HCT116 (cell line): ENCODE measurements around the gene RAB27B. TPM values are rescaled to one million over a fixed set of nuclear protein-coding genes. Genes with fewer than 3 reads are reported as not detected.

Experiments used
- ATAC-seq: fragments of 200-7000 bp; cut with Tn5 transposase; 2 replicates; pipeline ENCODE4 v1.9.1; 2020; ENCODE audit warnings: mild to moderate bottlenecking, moderate library complexity
- BruUV-seq: library from RNA; stranded (reverse); fragments of 400-500 nt; replicated peaks from 2 replicates; lab custom pipeline; 2021; lab: Mats Ljungman, UMichigan
- CTCF ChIA-PET: fragments of 300-600 bp; sonication (Branson Sonifier 250); formaldehyde crosslinking; loops from one replicate; lab custom pipeline; 2021; ENCODE audit warnings: antibody characterized with exemption; lab: Charles Lee
- POLR2A ChIA-PET: fragments of 300-600, 350-600 bp; sonication (Branson Sonifier 250); formaldehyde crosslinking; loops from one replicate; lab custom pipeline; 2021; ENCODE audit warnings: antibody characterized with exemption; lab: Charles Lee
- RAD21 ChIA-PET, 2 experiments: fragments of 300-600 bp; sonication (Branson Sonifier 250); formaldehyde crosslinking; loops; one replicate each; lab custom pipeline; 2023; ENCODE audit warnings: low total read pairs in 2 of 2; ENCODE audit not compliant: uncharacterized antibody in 2 of 2, unreplicated experiment in 2 of 2, low non-redundant PET in 1 of 2; lab: Charles Lee
- DNase-seq: peaks from one replicate; pipeline ENCODE4 v3.0.0-alpha.2; 2010; ENCODE audit warnings: low read depth, low spot score
- H2AFZ ChIP-seq: fragments of 200-600 bp; shearing (Covaris generic), sonication (generic); 2 replicates; pipeline ENCODE4 v1.6.1; 2017; ENCODE audit warnings: low read depth, mixed run types, mixed read lengths, antibody characterized with exemption, low read length; ENCODE audit not compliant: poor library complexity, severe bottlenecking
- H3K27ac ChIP-seq: 2 replicates; pipeline ENCODE4 v1.5.1; 2012; ENCODE audit warnings: low read depth, low read length
- H3K27me3 ChIP-seq: fragments of 200-600 bp; sonication (generic); 2 replicates; pipeline ENCODE4 v1.6.1; 2016; ENCODE audit warnings: mixed run types, low read length, mixed read lengths; ENCODE audit not compliant: insufficient read depth
- H3K36me3 ChIP-seq, 2 experiments: fragments of 200-500 bp in 1 of 2; fragments of 200-600 bp in 1 of 2; sonication (Bioruptor generic) in 1 of 2; sonication (generic) in 1 of 2; 2 replicates each; pipeline versions ENCODE4 v1.5.1 to v1.6.1; 2014 to 2016; ENCODE audit warnings: low read length in 2 of 2, inconsistent platforms in 1 of 2, mixed read lengths in 1 of 2, mixed run types in 1 of 2; ENCODE audit not compliant: insufficient read depth in 2 of 2, control insufficient read depth in 1 of 2
- H3K4me1 ChIP-seq, 2 experiments: fragments of 200-600 bp in 1 of 2; sonication (generic) in 1 of 2; 2 replicates each; pipeline versions ENCODE4 v1.5.1 to v1.6.1; 2012 to 2017; ENCODE audit warnings: low read length in 2 of 2, inconsistent platforms in 1 of 2, mild to moderate bottlenecking in 1 of 2, mixed read lengths in 1 of 2, mixed run types in 1 of 2, moderate library complexity in 1 of 2; ENCODE audit not compliant: insufficient read depth in 2 of 2, control insufficient read depth in 1 of 2
- H3K4me2 ChIP-seq: fragments of 200-600 bp; sonication (generic); 2 replicates; pipeline ENCODE4 v1.6.1; 2017; ENCODE audit warnings: mixed run types, low read length, mixed read lengths
- H3K4me3 ChIP-seq, 2 experiments: fragments of 200-600 bp in 1 of 2; sonication (generic) in 1 of 2; replicated peaks in 1 of 2; 2 replicates each; pipeline ENCODE4 v1.5.1; 2011 to 2016; ENCODE audit warnings: low read length in 2 of 2, control low read depth in 1 of 2, low read depth in 1 of 2, mild to moderate bottlenecking in 1 of 2, mixed read lengths in 1 of 2, mixed run types in 1 of 2
- H3K79me2 ChIP-seq: fragments of 200-600 bp; sonication (generic); 2 replicates; pipeline ENCODE4 v1.6.1; 2017; ENCODE audit warnings: mild to moderate bottlenecking, mixed run types, low read length, moderate library complexity, mixed read lengths; ENCODE audit not compliant: insufficient read depth
- H3K9ac ChIP-seq: fragments of 200-600 bp; sonication (generic); 2 replicates; pipeline ENCODE4 v1.6.1; 2016; ENCODE audit warnings: low read length, mixed read lengths
- H3K9me2 ChIP-seq: fragments of 200-600 bp; sonication (generic), shearing (Covaris generic); 2 replicates; pipeline ENCODE4 v1.6.1; 2017; ENCODE audit warnings: mixed run types, mild to moderate bottlenecking, moderate library complexity; ENCODE audit not compliant: insufficient read depth
- H3K9me3 ChIP-seq, 2 experiments: fragments of 200-500 bp in 1 of 2; fragments of 200-600 bp in 1 of 2; sonication (Bioruptor generic) in 1 of 2; sonication (generic) in 1 of 2; 2 replicates each; pipeline ENCODE4 v1.6.1; 2014 to 2017; ENCODE audit warnings: low read length in 2 of 2, mixed read lengths in 2 of 2, inconsistent platforms in 1 of 2, low read depth in 1 of 2, mild to moderate bottlenecking in 1 of 2, mixed run types in 1 of 2, moderate library complexity in 1 of 2; ENCODE audit not compliant: control insufficient read depth in 1 of 2, insufficient read depth in 1 of 2
- H4K20me1 ChIP-seq: fragments of 200-600 bp; sonication (generic), shearing (Covaris generic); 2 replicates; pipeline ENCODE4 v1.6.1; 2017; ENCODE audit warnings: mixed run types, mild to moderate bottlenecking, moderate library complexity; ENCODE audit not compliant: insufficient read depth
- ATF3 ChIP-seq: IDR thresholded peaks from 2 replicates; pipeline ENCODE4 v1.6.1; 2012
- CEBPB ChIP-seq: IDR thresholded peaks from 2 replicates; pipeline ENCODE4 v1.6.1; 2012; ENCODE audit warnings: low read depth
- CTCF ChIP-seq, 3 experiments: fragments of 200-600 bp in 1 of 3; sonication (generic) in 1 of 3; IDR thresholded peaks in 2 of 3; conservative IDR thresholded peaks in 1 of 3; 2 replicates each; pipeline ENCODE4 v1.5.1; 2012 to 2017; ENCODE audit warnings: low read depth in 2 of 3, low read length in 2 of 3, antibody characterized with exemption in 1 of 3, borderline replicate concordance in 1 of 3, control low read depth in 1 of 3, mild to moderate bottlenecking in 1 of 3, mixed read lengths in 1 of 3, mixed run types in 1 of 3, moderate library complexity in 1 of 3; ENCODE audit not compliant: insufficient read depth in 1 of 3
- EGR1 ChIP-seq: IDR thresholded peaks from 2 replicates; pipeline ENCODE4 v1.6.1; 2012; ENCODE audit warnings: low read depth
- ELF1 ChIP-seq: IDR thresholded peaks from 2 replicates; pipeline ENCODE4 v1.6.1; 2012; ENCODE audit warnings: low read depth, borderline replicate concordance
- EZH2phosphoT487 ChIP-seq: fragments of 200-600 bp; IDR thresholded peaks from 2 replicates; pipeline ENCODE4 v1.6.1; 2018; ENCODE audit warnings: antibody characterized with exemption, borderline replicate concordance
- MAX ChIP-seq: IDR thresholded peaks from 2 replicates; pipeline ENCODE4 v1.6.1; 2012
- SIN3A ChIP-seq: IDR thresholded peaks from 2 replicates; pipeline ENCODE4 v1.6.1; 2012; ENCODE audit warnings: low read depth
- TCF7L2 ChIP-seq: IDR thresholded peaks from 2 replicates; pipeline ENCODE4 v1.7.0; 2011; ENCODE audit warnings: borderline replicate concordance, inconsistent platforms; ENCODE audit not compliant: insufficient read depth, insufficient read length; ENCODE audit errors: extremely low read depth
- ZBTB33 ChIP-seq: IDR thresholded peaks from 2 replicates; pipeline ENCODE4 v1.6.1; 2011; ENCODE audit warnings: mild to moderate bottlenecking, low read length, moderate library complexity; ENCODE audit not compliant: insufficient replicate concordance; ENCODE audit errors: extremely low read depth
- intact Hi-C: fragments of 100-400 bp; cut with micrococcal nuclease; formaldehyde crosslinking; loops from 2 replicates; pipeline ENCODE4 v1.10.0; 2022
- total RNA-seq: library from RNA; stranded (reverse); gene quantifications from one replicate; pipeline ENCODE4 v1.2.1, GENCODE V29; 2021; ENCODE audit not compliant: unreplicated experiment

The RAB27B gene
- total RNA-seq, 1 experiment from 2014 or later, result 2.2 TPM

- TF ChIP-seq ZBTB33 (no peak), EZH2phosphoT487 (no peak), MAX (no peak), CEBPB (no peak), ATF3 (no peak), TCF7L2 (no peak), SIN3A (no peak)
Measured at GRCh38 chr18:54900290-54900689, 72.0 kb downstream of the RAB27B start (continued).

GRCh38 chr18:54904581-54904980 is 76.3 kb downstream of the RAB27B start:
- ChIA-PET CTCF (no interaction called here), RAD21 (no interaction called here), POLR2A (no interaction called here)
- no peaks in the 10 kb centered on the region for H3K79me2 ChIP-seq
- H3K27me3 ChIP-seq, result no peaks in the 10 kb centered on the region
- no peak overlapping the region for H3K4me3 ChIP-seq
- no peaks in the 10 kb centered on the region for H3K36me3 ChIP-seq
- intact Hi-C loops, result no loop called here
- H3K27ac ChIP-seq, result no peak overlapping the region
- no peaks in the 10 kb centered on the region for H3K9me2 ChIP-seq
- no peaks in the 10 kb centered on the region for H4K20me1 ChIP-seq
- H3K4me2 ChIP-seq, result no peak overlapping the region
- BruUV-seq, result no TSS peak
- H2AFZ ChIP-seq, result no peak overlapping the region
- no peaks in the 10 kb centered on the region for H3K4me1 ChIP-seq
- no peak for ATAC-seq
- TF ChIP-seq EGR1 (no peak), CTCF (IDR thresholded peaks at IDR 0.05 in 2 of 3, conservative IDR thresholded peaks at IDR 0.05 in 1 of 3; ENCODE audit: borderline replicate concordance in 1 of 3, insufficient read depth in 1 of 3, low read depth in 2 of 3, low read length in 2 of 3) (no peak), ELF1 (no peak)
- TF ChIP-seq, all 23 proteins: peak for 0
- no peak for DNase-seq
- Histone ChIP-seq H3K9ac (no peak overlapping the region), H3K9me3 (no peaks in the 10 kb centered on the region)
